ENCODE measurements around the gene MTR.

MTR gene

DNA sequence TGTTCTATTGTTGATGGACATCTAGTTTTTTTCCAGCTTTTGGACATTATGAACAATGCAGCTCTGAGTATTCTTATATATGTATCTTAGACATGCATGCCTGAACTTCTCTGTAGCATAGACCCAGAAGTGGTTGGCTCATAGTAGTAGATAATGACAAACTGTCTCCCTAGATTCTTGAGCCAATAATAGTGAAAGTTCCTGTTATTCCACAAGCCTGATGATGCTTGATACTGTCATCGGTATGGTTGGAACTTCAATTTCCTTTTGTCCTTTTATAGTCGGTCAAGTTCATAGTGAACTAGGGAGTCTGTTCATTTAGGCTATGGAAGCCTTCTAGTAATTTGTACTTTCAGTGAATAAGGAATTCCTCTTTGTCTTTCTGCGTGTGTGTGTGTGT is 56.8 kb downstream of the MTR start:
- TF ChIP-seq, protein P1, sequence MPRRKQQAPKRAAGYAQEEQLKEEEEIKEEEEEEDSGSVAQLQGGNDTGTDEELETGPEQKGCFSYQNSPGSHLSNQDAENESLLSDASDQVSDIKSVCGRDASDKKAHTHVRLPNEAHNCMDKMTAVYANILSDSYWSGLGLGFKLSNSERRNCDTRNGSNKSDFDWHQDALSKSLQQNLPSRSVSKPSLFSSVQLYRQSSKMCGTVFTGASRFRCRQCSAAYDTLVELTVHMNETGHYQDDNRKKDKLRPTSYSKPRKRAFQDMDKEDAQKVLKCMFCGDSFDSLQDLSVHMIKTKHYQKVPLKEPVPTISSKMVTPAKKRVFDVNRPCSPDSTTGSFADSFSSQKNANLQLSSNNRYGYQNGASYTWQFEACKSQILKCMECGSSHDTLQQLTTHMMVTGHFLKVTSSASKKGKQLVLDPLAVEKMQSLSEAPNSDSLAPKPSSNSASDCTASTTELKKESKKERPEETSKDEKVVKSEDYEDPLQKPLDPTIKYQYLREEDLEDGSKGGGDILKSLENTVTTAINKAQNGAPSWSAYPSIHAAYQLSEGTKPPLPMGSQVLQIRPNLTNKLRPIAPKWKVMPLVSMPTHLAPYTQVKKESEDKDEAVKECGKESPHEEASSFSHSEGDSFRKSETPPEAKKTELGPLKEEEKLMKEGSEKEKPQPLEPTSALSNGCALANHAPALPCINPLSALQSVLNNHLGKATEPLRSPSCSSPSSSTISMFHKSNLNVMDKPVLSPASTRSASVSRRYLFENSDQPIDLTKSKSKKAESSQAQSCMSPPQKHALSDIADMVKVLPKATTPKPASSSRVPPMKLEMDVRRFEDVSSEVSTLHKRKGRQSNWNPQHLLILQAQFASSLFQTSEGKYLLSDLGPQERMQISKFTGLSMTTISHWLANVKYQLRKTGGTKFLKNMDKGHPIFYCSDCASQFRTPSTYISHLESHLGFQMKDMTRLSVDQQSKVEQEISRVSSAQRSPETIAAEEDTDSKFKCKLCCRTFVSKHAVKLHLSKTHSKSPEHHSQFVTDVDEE (CRISPR knock-in tag; IDR thresholded peaks at IDR 0.05): no peak
- no peak for TF ChIP-seq ZFP30 (CRISPR knock-in tag; IDR thresholded peaks at IDR 0.05)
- no peak for TF ChIP-seq PPARA (CRISPR knock-in tag; IDR thresholded peaks at IDR 0.05; ENCODE audit: borderline replicate concordance)
- no peak for TF ChIP-seq CSDC2 (CRISPR knock-in tag; IDR thresholded peaks at IDR 0.05)
- TF ChIP-seq, protein P2, sequence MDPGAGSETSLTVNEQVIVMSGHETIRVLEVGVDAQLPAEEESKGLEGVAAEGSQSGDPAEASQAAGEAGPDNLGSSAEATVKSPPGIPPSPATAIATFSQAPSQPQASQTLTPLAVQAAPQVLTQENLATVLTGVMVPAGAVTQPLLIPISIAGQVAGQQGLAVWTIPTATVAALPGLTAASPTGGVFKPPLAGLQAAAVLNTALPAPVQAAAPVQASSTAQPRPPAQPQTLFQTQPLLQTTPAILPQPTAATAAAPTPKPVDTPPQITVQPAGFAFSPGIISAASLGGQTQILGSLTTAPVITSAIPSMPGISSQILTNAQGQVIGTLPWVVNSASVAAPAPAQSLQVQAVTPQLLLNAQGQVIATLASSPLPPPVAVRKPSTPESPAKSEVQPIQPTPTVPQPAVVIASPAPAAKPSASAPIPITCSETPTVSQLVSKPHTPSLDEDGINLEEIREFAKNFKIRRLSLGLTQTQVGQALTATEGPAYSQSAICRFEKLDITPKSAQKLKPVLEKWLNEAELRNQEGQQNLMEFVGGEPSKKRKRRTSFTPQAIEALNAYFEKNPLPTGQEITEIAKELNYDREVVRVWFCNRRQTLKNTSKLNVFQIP (CRISPR knock-in tag; IDR thresholded peaks at IDR 0.05; ENCODE audit: borderline replicate concordance, low read depth): no peak
- no peak for TF ChIP-seq ARNTL (CRISPR knock-in tag; IDR thresholded peaks at IDR 0.05; ENCODE audit: borderline replicate concordance, low read depth)
- TF ChIP-seq ZNF70 (CRISPR knock-in tag; IDR thresholded peaks at IDR 0.05): no peak
- TF ChIP-seq, protein P3, sequence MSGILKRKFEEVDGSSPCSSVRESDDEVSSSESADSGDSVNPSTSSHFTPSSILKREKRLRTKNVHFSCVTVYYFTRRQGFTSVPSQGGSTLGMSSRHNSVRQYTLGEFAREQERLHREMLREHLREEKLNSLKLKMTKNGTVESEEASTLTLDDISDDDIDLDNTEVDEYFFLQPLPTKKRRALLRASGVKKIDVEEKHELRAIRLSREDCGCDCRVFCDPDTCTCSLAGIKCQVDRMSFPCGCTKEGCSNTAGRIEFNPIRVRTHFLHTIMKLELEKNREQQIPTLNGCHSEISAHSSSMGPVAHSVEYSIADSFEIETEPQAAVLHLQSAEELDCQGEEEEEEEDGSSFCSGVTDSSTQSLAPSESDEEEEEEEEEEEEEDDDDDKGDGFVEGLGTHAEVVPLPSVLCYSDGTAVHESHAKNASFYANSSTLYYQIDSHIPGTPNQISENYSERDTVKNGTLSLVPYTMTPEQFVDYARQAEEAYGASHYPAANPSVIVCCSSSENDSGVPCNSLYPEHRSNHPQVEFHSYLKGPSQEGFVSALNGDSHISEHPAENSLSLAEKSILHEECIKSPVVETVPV (CRISPR knock-in tag; IDR thresholded peaks at IDR 0.05): no peak
- TF ChIP-seq, protein P4, sequence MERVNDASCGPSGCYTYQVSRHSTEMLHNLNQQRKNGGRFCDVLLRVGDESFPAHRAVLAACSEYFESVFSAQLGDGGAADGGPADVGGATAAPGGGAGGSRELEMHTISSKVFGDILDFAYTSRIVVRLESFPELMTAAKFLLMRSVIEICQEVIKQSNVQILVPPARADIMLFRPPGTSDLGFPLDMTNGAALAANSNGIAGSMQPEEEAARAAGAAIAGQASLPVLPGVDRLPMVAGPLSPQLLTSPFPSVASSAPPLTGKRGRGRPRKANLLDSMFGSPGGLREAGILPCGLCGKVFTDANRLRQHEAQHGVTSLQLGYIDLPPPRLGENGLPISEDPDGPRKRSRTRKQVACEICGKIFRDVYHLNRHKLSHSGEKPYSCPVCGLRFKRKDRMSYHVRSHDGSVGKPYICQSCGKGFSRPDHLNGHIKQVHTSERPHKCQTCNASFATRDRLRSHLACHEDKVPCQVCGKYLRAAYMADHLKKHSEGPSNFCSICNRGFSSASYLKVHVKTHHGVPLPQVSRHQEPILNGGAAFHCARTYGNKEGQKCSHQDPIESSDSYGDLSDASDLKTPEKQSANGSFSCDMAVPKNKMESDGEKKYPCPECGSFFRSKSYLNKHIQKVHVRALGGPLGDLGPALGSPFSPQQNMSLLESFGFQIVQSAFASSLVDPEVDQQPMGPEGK (CRISPR knock-in tag; IDR thresholded peaks at IDR 0.05; ENCODE audit: borderline replicate concordance): no peak
- no peak for TF ChIP-seq TOX (CRISPR knock-in tag; IDR thresholded peaks at IDR 0.05; ENCODE audit: borderline replicate concordance)
- no peak for TF ChIP-seq BACH2 (CRISPR knock-in tag; IDR thresholded peaks at IDR 0.05; ENCODE audit: borderline replicate concordance)
- no peak for TF ChIP-seq ZC3H10 (CRISPR knock-in tag; IDR thresholded peaks at IDR 0.05)
- TF ChIP-seq TCF4 (CRISPR knock-in tag; IDR thresholded peaks at IDR 0.05; ENCODE audit: borderline replicate concordance): no peak
- TF ChIP-seq GLIS3 (CRISPR knock-in tag; IDR thresholded peaks at IDR 0.05): no peak
- no peak for TF ChIP-seq OSR1 (CRISPR knock-in tag; IDR thresholded peaks at IDR 0.05)
- TF ChIP-seq, protein P5, sequence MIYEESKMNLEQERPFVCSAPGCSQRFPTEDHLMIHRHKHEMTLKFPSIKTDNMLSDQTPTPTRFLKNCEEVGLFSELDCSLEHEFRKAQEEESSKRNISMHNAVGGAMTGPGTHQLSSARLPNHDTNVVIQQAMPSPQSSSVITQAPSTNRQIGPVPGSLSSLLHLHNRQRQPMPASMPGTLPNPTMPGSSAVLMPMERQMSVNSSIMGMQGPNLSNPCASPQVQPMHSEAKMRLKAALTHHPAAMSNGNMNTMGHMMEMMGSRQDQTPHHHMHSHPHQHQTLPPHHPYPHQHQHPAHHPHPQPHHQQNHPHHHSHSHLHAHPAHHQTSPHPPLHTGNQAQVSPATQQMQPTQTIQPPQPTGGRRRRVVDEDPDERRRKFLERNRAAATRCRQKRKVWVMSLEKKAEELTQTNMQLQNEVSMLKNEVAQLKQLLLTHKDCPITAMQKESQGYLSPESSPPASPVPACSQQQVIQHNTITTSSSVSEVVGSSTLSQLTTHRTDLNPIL (CRISPR knock-in tag; IDR thresholded peaks at IDR 0.05; ENCODE audit: low read depth): no peak
- TF ChIP-seq ESRRG (CRISPR knock-in tag; IDR thresholded peaks at IDR 0.05): no peak
- no peak for TF ChIP-seq ZNF8 (CRISPR knock-in tag; IDR thresholded peaks at IDR 0.05)
- no peak for TF ChIP-seq ZFP3 (CRISPR knock-in tag; IDR thresholded peaks at IDR 0.05)
- TF ChIP-seq SNAI2 (CRISPR knock-in tag; IDR thresholded peaks at IDR 0.05): no peak
- no peak for ATAC-seq

DNA sequence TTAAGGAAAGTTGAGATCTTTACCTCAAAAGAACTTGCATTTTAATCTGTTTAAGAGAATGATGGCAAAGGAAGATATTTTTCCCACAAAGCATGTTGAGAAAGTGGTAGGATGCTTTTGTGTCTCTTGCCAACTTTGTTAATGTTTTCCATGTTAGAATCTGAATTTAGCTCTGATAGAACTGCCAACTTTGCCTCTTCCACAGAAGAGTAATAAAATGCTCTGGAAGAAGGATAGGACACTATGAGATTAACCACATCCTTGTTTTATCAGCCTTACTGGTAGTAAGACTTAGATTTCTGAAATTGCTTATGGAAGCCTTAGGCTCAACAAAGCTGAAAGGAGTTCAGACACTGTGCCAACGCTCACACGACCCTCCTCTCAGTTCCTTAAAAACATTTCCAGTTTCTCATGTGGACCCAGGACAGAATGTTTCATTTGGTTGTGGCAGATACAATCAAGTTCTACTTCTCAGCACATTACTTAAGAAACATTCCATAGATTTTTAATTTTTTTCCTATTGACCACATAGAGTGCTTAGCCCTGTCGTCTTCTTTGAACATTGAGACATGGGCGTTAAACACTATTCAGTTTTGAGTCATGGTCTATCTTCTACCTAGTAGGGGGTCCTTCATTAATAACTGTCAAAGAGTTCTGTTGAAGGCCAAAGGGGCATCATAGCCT is 59.0 kb downstream of the MTR start:
- peak; percentile 26; the same call in 2 of the 3 replicates for ATAC-seq
- TF ChIP-seq ZC3H10 (CRISPR knock-in tag; IDR thresholded peaks at IDR 0.05) (no peak), ZNF70 (CRISPR knock-in tag; IDR thresholded peaks at IDR 0.05) (no peak), ARNTL (CRISPR knock-in tag; IDR thresholded peaks at IDR 0.05; ENCODE audit: borderline replicate concordance, low read depth) (no peak), SNAI2 (CRISPR knock-in tag; IDR thresholded peaks at IDR 0.05) (no peak), CSDC2 (CRISPR knock-in tag; IDR thresholded peaks at IDR 0.05) (no peak), ESRRG (CRISPR knock-in tag; IDR thresholded peaks at IDR 0.05) (no peak), ZFP3 (CRISPR knock-in tag; IDR thresholded peaks at IDR 0.05) (no peak)
- TF ChIP-seq, protein P1 (CRISPR knock-in tag; IDR thresholded peaks at IDR 0.05): no peak

All from SK-N-SH treated with all-trans-retinoic acid at 6 μM for 48 hours (cell line).